Endothelial cell (in vitro differentiated cells): ENCODE results near the gene AGBL1. TPM values are rescaled to one million over a fixed set of nuclear protein-coding genes. Genes with fewer than 3 reads are reported as not detected.

ENCODE experiments used
- DNase-seq: peaks from one replicate; pipeline ENCODE4 v3.0.0; 2021; ENCODE audit warnings: low spot score
- H3K27ac Mint-ChIP-seq: one replicate; pipeline ENCODE4 v1.8.0; 2021; ENCODE audit warnings: mixed read lengths, inconsistent platforms; ENCODE audit not compliant: unreplicated experiment
- H3K27me3 Mint-ChIP-seq: one replicate; pipeline ENCODE4 v1.8.0; 2021; ENCODE audit warnings: mild to moderate bottlenecking, moderate library complexity, mixed read lengths, inconsistent platforms; ENCODE audit not compliant: unreplicated experiment
- H3K36me3 Mint-ChIP-seq: one replicate; pipeline ENCODE4 v1.8.0; 2021; ENCODE audit warnings: mild to moderate bottlenecking, low read depth, mixed read lengths, inconsistent platforms; ENCODE audit not compliant: unreplicated experiment
- H3K4me1 Mint-ChIP-seq: one replicate; pipeline ENCODE4 v1.8.0; 2021; ENCODE audit warnings: mild to moderate bottlenecking, mixed read lengths, inconsistent platforms; ENCODE audit not compliant: unreplicated experiment
- H3K4me3 Mint-ChIP-seq: one replicate; pipeline ENCODE4 v1.8.0; 2021; ENCODE audit warnings: mild to moderate bottlenecking, mixed read lengths, inconsistent platforms; ENCODE audit not compliant: unreplicated experiment
- H3K9me3 Mint-ChIP-seq: one replicate; pipeline ENCODE4 v1.8.0; 2021; ENCODE audit warnings: mixed read lengths, inconsistent platforms; ENCODE audit not compliant: unreplicated experiment
- total RNA-seq: library from RNA; stranded (reverse); fragmentation: NEBNext Ultra II Directional; extraction: Animal tissue kit (Norgen Biotek cat#: 25700); gene quantifications from one replicate; pipeline ENCODE4 v1.2.1, GENCODE V29; 2021; ENCODE audit not compliant: unreplicated experiment
- TF ChIP-seq, protein P1 (sequence below): fragments of 200-600 bp; sonication (generic); IDR thresholded peaks from one replicate; pipeline ENCODE4 v1.5.0; 2021; ENCODE audit warnings: antibody characterized with exemption; ENCODE audit not compliant: unreplicated experiment

Gene AGBL1
- total RNA-seq, 1 donor from 2014 or later = 0.03 TPM

DNA sequence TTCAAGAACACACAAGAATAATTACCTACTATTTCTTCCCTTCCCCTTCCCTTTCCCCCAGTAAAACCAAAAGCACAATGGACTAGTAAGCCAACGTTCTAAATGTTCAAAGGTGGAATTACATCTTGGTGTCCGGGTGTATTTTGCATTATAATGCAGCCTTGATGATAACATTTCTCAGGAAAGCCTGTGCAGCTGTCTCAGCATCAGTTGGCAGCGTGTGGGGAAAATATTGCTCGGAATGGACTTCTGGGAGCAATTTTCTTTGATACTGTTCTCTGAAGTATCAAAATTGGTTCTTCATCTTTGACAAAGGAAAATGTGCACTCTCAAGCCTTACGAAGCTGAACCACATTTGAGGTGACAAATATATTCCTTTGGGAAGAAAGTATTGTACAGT is 198.9 kb downstream of the AGBL1 start:
- Mint-ChIP-seq H3K27ac (no peak overlapping the region), H3K4me3 (no peak overlapping the region), H3K9me3 (no peaks in the 10 kb centered on the region), H3K4me1 (no peaks in the 10 kb centered on the region), H3K36me3 (no peaks in the 10 kb centered on the region), H3K27me3 (no peaks in the 10 kb centered on the region)
- TF ChIP-seq, protein P1, sequence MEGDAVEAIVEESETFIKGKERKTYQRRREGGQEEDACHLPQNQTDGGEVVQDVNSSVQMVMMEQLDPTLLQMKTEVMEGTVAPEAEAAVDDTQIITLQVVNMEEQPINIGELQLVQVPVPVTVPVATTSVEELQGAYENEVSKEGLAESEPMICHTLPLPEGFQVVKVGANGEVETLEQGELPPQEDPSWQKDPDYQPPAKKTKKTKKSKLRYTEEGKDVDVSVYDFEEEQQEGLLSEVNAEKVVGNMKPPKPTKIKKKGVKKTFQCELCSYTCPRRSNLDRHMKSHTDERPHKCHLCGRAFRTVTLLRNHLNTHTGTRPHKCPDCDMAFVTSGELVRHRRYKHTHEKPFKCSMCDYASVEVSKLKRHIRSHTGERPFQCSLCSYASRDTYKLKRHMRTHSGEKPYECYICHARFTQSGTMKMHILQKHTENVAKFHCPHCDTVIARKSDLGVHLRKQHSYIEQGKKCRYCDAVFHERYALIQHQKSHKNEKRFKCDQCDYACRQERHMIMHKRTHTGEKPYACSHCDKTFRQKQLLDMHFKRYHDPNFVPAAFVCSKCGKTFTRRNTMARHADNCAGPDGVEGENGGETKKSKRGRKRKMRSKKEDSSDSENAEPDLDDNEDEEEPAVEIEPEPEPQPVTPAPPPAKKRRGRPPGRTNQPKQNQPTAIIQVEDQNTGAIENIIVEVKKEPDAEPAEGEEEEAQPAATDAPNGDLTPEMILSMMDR = no peak
- DNase-seq = no peak

DNA sequence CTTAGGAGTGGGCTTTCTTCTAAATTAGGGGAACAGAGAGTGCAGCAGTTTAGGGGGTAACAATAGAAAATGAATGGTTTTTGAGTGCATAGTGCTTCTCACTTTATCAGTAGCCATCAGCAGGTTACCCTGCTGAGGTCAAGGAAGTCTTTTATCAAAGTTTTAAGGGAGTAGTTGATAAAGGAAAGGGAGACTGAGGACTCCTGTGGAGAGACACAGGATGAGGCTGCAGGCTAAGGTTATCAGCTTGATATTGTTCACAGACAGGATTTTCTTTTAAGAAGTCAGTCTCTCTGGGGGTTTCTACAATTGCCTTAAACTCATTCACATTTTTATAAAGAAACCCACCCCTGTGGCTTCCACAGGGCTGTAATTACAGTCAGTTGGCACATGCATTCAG is 205.0 kb downstream of the AGBL1 start:
- peaks cover 6% of the 10 kb centered on the region for H3K4me1 Mint-ChIP-seq
- no peak overlapping the region for H3K27ac Mint-ChIP-seq

DNA sequence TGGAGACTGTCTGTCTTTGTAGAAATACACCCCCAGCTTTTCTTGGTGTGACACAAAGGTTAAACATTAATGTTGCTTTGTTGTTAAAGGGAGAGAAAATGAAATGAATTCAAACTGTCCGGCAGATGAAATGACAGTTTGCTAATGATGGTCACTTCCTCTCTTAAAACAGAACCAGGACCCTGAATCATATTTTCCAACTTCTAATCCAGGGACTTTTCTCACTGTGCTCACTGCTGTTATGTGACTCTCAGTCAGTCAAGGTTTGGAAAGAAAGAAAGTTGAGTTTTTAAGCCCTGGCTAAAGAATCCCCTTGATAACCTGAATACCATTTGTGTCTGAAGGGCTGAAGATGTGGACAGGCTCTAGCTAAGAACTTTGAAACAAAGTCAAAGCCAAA is 215.8 kb downstream of the AGBL1 start:
- H3K4me3 Mint-ChIP-seq = no peak overlapping the region
- H3K27ac Mint-ChIP-seq = no peak overlapping the region
- no peaks in the 10 kb centered on the region for H3K9me3 Mint-ChIP-seq
- TF ChIP-seq, protein P1 = no peak
- H3K27me3 Mint-ChIP-seq = no peaks in the 10 kb centered on the region
- H3K4me1 Mint-ChIP-seq = no peaks in the 10 kb centered on the region
- H3K36me3 Mint-ChIP-seq = no peaks in the 10 kb centered on the region
- DNase-seq = no peak

More for the DNA sequence above, 205.0 kb downstream of the AGBL1 start:
- no peaks in the 10 kb centered on the region for H3K9me3 Mint-ChIP-seq
- H3K27me3 Mint-ChIP-seq = no peaks in the 10 kb centered on the region
- no peaks in the 10 kb centered on the region for H3K36me3 Mint-ChIP-seq
- no peak overlapping the region for H3K4me3 Mint-ChIP-seq
- TF ChIP-seq, protein P1 = no peak
- no peak for DNase-seq

DNA sequence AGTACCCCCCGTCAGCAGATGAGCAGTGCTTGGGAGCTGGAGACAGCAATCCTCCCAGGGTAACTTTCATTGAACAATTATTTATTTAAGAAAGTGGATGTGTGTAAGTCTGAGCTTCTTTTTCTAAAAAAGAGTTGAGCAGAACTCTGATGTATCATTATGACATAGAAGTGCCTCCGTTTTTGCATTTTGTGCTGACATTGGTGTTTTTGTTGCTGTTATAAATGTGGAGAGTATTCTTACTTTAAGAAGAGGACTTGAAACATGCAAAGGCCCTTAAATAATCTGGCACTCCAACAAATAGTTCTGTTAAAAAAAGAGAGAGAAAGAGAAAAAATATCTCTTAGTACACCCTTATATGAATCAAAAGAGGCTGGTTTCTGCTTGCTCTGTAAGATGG is 217.1 kb downstream of the AGBL1 start:
- H3K9me3 Mint-ChIP-seq = no peaks in the 10 kb centered on the region
- TF ChIP-seq, protein P1 = no peak
- no peak overlapping the region for H3K27ac Mint-ChIP-seq
- no peaks in the 10 kb centered on the region for H3K27me3 Mint-ChIP-seq
- H3K4me1 Mint-ChIP-seq = no peaks in the 10 kb centered on the region
- no peak for DNase-seq
- H3K36me3 Mint-ChIP-seq = no peaks in the 10 kb centered on the region
- no peak overlapping the region for H3K4me3 Mint-ChIP-seq

DNA sequence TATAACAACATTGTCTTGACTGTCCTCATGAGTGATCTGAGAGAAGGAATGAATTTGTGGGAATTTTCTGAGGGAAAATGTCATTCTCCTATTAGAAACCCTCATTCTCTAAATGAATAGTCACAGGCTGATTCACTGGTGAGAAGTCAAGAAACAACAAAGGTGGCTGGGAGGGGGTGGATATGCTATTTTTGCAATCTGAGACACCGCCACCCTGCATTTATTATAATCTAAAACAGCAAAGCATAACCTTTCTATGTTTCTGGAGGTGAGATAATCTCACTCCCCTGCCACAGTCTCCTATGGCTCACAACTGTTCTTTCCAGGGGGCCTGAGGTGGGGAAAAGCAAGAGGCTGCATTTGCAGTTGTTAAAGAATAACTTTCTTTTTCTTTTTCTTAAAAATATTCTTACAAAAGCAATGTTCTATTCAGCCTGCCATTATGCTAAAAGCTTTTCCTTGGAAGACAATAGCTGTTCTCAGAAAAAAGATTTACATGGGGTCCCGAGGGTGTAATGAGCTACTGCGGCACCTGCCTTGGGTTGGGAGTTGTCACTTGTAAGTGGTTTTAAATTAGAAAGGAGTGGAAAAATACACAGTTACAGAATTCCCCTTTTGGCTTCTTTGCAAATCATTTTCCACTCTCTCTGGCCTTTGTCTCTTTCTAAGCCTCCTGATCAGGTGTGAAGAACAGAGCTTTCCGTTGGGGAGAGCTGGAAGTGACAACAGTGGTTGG is 220.9 kb downstream of the AGBL1 start:
- TF ChIP-seq, protein P1 = no peak
- Mint-ChIP-seq H3K36me3 (no peaks in the 10 kb centered on the region), H3K4me1 (no peaks in the 10 kb centered on the region), H3K27me3 (peaks cover 2% of the 10 kb centered on the region), H3K27ac (no peak overlapping the region), H3K9me3 (no peaks in the 10 kb centered on the region), H3K4me3 (no peak overlapping the region)
- DNase-seq = no peak
